Left renal pelvis (tissue), 4 donors: ENCODE results near the gene HAP1. TPM values are rescaled to one million over a fixed set of nuclear protein-coding genes. Genes with fewer than 3 reads are reported as not detected.
"Not testable (repeated sequence)": the region's sequence is repeated elsewhere in the genome, so short reads cannot be mapped to it uniquely, and the experiment has no call there.

Experiments
- DNase-seq, 4 donors: peaks; one replicate each; pipeline ENCODE4 v3.0.0-alpha.2; 2013; ENCODE audit warnings: low read depth in 4 of 4, low spot score in 3 of 4
- polyA plus RNA-seq, 4 donors: library from polyadenylated mRNA; unstranded; fragments of 120-200 nt; gene quantifications; one replicate each; pipeline ENCODE4 v1.2.1, GENCODE V29; 2013; ENCODE audit not compliant: insufficient read length in 4 of 4

HAP1 gene
- polyA plus RNA-seq, 4 donors, result 0.69 to 1.5 (median 0.92) TPM

- no peak for DNase-seq
Measured at GRCh38 chr17:41730479-41730878, 4.0 kb downstream of the HAP1 start.

GRCh38 chr17:41728056-41728455, 6.4 kb downstream of the HAP1 start:
- DNase-seq, result no peak

GRCh38 chr17:41725134-41725533, 9.3 kb downstream of the HAP1 start:
- DNase-seq, result no peak

- DNase-seq, result no peak
Measured at GRCh38 chr17:41724476-41725050, 9.9 kb downstream of the HAP1 start.

- DNase-seq, result no peak
Measured at GRCh38 chr17:41723801-41724475, 10.5 kb downstream of the HAP1 start.

GRCh38 chr17:41722231-41722630, 12.2 kb downstream of the HAP1 start:
- no peak for DNase-seq

GRCh38 chr17:41718287-41718645, 16.2 kb downstream of the HAP1 start:
- DNase-seq, result no peak

- no peak for DNase-seq
Measured at GRCh38 chr17:41717408-41718286, 16.8 kb downstream of the HAP1 start.

GRCh38 chr17:41711669-41712400, 22.6 kb downstream of the HAP1 start, which contains the start of gene GAST:
Gene GAST (plus strand): TSS chr17:41712331. CDS start chr17:41715437, 3,106 bp downstream.
- DNase-seq, result no peak

- no peak for DNase-seq
Measured at GRCh38 chr17:41710472-41711090, 23.9 kb downstream of the HAP1 start.

- no peak for DNase-seq
Measured at GRCh38 chr17:41707803-41708669, 26.4 kb downstream of the HAP1 start.

GRCh38 chr17:41705271-41705991, 29.0 kb downstream of the HAP1 start:
- no peak for DNase-seq

- DNase-seq, result no peak
Measured at GRCh38 chr17:41702712-41703111, 31.7 kb downstream of the HAP1 start.

GRCh38 chr17:41700843-41701242, 33.6 kb downstream of the HAP1 start:
- DNase-seq, result not testable (repeated sequence)

- no peak for DNase-seq
Measured at GRCh38 chr17:41697122-41697962, 37.1 kb downstream of the HAP1 start.

GRCh38 chr17:41695954-41696757, 38.3 kb downstream of the HAP1 start:
- DNase-seq, result peak in 2 of 4 donors; percentile 54 to 60

- no peak for DNase-seq
Measured at GRCh38 chr17:41695134-41695661, 39.2 kb downstream of the HAP1 start.
